GM11168 (cell line): ENCODE measurements around the gene FBXW10.
"Not testable (repeated sequence)": the region's sequence is repeated elsewhere in the genome, so short reads cannot be mapped to it uniquely, and the experiment has no call there.

ENCODE experiments used
- in situ Hi-C: fragments of 300-500 bp; cut with MboI; formaldehyde crosslinking; loops from one replicate; pipeline ENCODE4 v1.12.0; 2022; ENCODE audit warnings: low sequenced_read_pairs; ENCODE audit not compliant: unreplicated experiment

FBXW10 gene

DNA sequence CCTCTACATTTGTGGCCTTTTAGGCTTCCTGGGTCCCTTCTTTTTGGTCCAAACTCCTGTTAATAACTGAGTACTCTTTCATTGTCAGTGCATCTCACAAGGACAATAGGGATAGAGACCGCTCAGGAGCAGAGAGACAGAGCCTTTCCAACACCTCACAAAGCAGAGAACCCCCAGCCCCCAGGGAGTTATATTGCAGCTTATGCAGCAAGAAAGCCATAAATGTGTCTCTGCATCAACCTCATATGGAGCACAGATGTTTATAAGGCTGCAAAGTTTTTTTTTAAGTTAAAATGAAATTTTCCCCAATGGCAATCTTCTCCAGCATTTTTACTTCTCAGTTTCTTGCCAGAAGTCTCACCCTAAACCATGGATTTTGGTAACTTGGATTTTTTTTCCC lies 6.4 kb downstream of the FBXW10 start:
- in situ Hi-C loops: not testable (repeated sequence)

DNA sequence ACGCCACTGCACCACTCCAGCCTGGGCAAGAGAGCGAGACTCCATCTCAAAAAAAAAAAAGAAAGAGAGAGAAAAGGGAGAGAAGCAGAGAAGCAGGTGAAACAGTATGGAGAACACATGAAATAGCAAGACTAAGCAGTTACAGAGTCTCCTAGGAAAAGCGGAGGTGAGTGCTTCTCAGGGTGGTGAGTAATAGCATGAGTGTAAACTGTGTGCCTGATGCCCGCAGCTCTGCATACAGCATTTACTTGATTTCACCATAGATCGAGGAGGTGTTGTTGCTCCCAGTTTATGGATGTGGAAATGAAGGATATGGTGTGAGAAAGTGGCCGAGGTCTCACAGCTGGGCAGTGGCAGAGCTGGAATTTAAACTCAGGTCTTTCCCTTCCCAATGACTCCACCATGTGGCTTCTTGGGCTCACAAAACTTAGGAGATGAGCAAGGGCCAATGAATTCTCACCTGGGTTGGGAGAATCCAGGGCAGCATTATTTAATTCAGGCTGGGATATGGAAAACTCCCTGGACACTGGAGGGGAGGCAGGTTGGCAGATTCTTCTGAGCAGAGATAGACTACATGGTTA lies 10.1 kb downstream of the FBXW10 start:
- in situ Hi-C loops: not testable (repeated sequence)

DNA sequence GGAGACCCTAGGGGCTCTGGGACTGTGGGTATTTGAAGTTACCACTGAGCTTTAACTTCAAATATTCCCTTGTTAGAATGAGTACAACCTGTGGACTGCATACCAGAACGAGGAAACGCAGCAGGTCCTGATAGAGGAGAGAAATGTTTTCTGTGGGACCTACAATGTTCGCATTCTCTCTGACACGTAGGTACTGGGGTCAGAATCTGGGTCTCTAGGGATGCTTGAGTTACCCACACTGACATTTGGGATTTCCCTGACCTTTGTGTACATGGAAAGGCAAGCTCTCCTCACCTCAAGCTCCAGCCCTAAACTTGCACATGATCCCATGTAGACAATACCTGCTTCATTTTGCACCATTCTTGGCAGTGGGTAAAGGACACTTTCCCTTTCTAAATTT lies 12.1 kb downstream of the FBXW10 start:
- in situ Hi-C loops: not testable (repeated sequence)

DNA sequence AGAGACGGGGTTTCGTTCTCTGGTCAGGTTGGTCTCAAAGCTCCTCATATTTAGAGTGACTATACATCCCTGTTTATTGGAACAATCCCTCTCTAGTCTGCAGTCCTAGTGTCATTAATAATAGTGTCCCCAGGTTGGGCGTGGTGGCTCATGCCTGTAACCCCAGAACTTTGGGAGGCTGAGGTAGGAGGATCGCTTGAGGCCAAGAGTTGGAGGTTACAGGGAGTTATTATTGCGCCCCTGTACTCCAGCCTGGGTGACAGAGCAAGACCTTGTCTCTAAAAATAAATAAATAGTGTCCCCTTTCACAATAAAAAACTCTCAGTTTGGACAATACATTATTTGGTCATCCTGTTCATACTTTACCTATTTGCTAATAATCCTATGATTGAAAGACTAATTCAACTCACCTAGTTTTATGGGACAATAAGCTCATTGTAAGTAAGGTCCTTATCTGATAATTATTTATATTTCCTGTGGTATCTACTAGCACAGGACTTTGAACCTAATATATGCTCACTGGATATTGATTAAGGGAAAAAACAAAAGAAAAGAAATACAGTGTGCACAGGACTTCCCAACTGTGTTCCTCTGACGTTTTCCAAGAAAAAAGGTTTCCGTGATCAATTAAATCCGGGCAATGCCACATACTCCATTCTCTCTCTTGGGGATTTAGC lies 13.7 kb downstream of the FBXW10 start:
- in situ Hi-C loops: not testable (repeated sequence)

DNA sequence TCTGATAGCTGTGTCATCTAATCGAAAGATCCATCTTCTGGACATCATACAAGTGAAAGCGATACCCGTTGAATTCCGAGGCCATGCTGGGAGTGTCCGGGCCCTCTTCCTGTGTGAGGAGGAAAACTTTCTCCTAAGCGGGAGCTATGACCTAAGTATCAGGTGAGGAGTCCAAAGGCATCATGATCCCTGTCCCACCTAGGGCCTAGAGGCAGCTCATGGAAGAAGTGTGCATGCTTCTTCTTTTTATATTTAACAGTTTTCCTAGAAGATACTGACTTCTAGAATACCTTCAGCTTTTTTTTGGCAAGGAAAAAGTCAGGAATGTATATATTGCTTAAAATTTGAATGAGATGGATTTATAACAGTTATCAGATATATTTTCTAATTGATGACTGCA lies 14.5 kb downstream of the FBXW10 start:
- in situ Hi-C loops: not testable (repeated sequence)

DNA sequence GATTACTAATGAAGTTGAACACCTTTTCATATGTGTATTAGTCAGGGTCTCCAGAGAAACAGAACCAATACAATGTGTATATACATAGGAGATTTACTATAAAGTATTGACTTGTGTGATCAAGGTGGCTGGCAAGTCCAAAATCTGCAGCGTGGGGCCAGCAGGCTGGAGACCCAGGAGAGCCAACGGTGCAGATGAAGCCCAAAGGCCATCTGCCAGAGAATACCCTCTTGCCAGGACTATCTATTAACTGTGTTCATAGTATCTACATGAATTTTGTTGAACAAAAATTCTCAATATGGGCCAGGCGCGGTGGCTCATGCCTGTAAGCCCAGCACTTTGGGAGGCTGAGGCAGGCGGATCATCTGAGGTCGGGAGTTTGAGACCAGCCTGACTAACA lies 16.4 kb downstream of the FBXW10 start:
- in situ Hi-C loops: not testable (repeated sequence)

DNA sequence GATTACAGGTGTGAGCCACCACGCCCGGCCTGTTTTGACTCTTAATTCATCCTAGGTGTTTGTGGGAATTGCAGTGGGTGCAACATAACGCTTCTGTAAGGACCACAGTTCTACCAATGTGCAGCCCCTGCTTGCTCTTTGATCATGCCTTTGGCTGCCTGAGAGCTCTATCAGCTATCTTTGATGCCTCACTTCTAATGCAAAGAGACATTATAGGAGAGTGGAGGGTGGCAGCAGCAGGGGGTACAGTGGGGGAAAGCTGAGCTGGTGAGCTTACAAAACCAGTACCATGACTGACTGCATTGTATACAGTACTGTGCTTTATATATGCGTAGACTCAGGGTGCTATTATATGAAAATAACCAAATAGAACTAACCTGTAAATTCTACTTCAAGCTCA lies 26.7 kb downstream of the FBXW10 start:
- in situ Hi-C loops: not testable (repeated sequence)

DNA sequence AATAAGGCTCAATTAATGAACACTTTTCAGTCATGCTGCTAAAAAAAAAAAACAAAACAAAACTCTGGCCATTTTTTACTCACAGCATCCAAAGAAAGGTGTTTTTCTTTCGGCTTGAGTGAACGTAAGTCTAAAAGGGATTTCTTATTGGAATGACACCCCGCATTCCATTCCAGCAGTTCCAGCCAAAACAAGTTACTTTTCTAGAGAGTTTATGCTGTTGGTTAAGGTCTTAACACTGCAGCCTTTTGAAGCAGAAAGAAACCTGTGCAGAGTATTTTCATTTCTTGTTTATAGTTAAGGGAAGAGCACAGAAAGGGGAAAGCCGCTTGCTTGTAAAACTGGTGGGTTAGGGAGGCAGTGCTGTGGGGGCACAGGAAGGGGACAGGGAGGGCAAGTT lies 27.2 kb downstream of the FBXW10 start:
- in situ Hi-C loops: not testable (repeated sequence)

DNA sequence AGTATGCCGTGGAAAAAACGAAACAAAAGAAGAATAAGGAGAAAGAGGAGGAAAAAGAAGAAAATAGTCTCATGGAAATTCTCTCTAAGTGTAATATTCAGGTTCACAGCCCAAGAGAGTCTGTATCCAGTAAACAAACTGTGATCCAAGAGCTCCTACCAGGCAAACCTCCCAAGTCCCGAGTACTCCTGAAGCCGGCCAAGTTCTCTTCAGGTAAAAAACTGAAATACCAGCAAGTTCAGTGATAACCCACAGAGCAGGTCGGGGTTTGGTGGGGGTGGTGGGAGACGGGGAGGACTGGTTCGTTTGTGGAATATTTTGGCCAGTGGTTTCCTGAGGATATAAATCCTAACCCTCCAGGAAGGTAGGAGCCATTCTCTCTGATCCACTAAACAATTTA lies 28.6 kb downstream of the FBXW10 start:
- in situ Hi-C loops: no loop called here

DNA sequence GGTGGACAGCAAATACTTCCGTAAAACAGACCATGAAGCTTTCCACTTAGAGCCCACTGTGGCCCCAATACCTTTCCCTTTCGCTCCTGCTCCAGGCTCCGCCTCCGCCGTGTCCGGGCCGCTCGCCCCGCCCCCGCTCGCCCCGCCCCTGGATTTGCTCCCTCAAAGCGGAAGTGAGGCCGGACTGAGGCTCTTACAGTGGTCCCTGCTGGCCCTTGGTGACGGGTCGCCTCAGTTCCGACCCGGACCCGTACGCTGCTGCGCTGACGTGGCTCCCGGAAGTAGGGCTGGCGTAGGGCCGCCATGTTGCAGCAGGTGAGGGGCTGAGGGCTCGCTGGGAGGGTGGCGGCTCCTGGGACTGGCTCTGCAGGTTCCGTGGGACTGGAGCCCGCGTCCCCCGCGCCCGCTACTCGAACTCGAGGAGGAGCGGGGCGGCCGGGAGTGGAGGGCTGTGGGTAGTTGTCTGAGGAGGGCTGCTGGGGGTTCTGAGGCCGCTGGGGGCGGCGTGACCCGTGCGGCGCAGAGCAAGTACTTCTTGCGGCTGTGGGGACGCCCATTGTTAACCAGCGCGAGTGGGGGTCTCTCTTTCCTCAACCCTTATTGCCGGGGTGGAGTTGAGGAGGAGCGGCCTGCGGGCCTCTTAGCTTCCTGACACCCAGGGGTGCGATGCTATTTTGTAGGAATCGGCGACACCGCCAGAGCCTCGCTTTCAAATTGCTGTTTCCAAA lies 37.3 kb downstream of the FBXW10 start, which contains the start of gene TVP23B:
TSS of gene TVP23B (plus strand) at position 193 of the 728 bp plus-strand sequence. CDS start at position 304, 111 bp downstream.
- in situ Hi-C loops: not testable (repeated sequence)

DNA sequence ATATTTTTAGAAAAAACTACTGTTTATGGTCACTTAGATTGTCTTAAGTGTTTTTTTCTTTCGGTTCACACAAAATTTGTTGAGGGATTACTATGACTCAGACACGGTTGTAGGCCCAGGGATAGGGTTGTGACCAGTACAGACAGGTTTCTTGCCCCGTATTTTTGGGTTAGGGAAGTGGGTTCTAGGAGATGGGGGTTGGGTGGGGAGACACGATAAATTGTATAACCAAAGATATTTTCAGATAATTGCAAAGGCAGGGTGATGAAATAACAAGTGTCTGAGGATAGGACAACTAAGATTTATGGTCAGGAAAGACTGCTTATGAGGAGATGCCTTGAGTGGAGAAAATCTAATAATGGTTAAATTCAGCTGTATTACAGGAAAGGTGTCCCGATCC lies 38.0 kb downstream of the FBXW10 start:
- in situ Hi-C loops: not testable (repeated sequence)

DNA sequence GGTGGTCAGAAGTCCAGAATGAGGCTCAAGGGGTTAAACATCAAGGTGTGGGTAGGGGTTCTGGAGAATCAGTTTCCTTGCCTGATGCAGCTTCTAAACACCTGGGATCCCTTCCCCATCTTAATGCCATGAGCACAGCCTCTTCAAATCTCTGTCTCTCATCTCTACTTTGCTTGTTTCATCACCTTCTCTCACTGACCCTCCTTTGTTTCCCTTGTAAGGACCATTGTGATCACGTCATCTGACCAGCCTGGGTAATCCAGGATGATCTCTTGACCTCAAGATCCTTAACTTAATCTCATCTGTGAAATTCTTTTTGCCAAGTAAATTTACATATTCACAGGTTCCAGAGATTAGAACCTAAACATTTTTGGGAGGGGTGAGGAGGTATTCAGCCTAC lies 42.1 kb downstream of the FBXW10 start:
- in situ Hi-C loops: not testable (repeated sequence)

DNA sequence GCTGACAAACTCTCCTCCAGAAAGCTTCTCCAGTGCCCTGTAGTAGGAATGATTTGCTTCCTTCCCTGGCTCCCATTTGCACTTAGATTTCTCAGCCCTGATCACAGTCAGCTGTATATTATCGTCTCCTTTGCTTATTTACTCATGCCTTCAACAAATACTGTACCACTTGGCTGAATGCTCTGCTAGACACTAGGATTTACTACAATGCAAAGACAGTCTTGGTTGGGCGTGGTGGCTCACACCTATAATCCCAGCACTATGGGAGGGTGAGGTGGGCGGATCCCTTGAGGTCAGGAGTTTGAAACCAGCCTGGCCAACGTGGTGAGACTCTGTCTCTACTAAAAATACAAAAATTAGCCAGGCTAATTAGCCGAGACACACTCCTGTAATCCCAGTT lies 43.0 kb downstream of the FBXW10 start:
- in situ Hi-C loops: not testable (repeated sequence)

DNA sequence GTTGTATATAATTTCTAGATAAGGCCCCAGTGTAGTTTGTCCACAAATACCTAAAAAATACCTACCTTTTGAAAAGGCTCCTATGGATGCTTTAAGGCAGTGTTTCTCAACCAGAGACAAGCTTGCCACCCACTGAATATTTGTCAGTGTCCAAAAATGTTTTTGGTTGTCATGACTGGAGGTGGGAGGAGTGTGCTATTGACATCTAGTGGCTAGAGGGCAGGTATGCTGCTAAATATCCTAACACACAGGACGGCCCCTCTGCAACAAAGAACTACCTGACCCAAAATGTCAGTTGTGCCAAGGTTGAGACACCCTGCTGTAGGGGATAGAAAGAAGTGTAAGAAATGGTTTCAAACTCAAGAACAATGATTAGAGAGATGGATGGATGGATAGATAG lies 47.5 kb downstream of the FBXW10 start:
- in situ Hi-C loops: not testable (repeated sequence)

DNA sequence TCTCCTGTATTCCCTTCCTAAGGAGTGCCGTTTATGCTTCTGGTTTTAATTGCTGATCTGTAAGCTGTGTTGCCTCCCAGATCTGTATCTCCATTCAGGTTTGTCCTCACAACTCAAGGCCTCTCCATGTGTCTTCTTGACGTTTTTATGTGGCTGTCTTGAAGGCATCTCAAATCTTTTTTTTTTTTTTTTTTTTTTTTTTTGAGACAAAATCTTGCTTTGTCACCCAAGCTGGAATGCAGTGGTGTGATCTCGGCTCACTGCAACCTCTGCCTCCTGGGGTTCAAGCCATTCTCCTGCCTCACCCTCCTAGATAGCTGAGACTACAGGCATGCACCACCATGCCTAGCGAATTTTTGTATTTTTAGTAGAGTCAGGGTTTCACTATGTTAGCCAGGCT lies 51.0 kb downstream of the FBXW10 start:
- in situ Hi-C loops: not testable (repeated sequence)

DNA sequence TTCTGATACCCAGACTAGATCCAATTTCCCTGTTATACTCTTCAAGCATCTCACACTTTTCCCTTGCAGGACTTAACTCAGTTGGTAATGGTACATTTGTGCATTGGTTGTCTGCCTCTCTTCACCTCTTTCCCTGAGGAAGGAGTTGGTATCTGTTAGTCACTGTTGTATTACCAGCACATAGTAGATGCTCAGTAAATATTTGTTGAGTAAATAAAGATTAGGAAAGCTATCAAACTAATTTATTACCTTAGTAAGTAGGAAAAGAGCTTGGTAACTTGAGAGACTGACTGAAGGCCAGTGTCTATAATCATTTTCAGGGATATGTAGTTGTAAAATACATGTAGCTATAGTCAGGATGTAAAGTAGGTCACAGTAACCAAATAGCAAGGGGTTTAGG lies 53.0 kb downstream of the FBXW10 start:
- in situ Hi-C loops: not testable (repeated sequence)

DNA sequence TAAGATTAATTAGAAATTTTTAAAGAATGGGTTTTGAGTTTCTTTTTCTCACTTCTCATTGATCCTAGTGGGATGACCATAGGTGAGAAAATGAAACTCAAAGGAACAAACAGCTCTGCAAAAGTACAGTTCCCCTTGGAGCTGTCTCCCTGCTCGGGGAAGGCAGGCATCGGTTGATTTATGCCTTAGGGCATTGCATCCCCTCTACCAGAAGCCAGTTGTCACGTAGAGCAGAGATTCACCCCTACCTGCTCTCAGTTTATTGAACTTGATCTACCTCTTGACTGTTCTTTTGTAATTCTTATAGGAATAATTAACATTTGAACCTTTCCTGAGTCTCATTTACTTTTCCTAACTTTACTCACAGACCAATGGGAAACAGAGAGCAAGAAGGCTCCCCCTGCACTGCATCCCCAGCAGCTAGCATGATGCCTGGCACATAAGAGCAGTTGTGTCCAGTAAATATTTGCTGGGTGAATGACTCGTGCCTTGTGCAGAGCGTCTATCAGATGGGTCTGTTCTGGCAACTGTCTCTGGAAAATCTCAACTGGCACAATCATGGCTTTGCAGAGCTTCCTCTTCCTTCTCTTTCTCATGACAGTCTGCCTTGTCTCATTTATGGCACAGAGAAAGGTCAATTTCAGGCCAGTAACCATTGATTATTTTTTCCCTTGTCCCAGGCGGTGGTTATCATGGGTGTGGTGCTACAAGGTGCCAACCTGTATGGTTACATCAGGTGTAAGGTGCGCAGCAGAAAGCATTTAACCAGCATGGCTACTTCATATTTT lies 59.8 kb downstream of the FBXW10 start:
- in situ Hi-C loops: loop anchor here (25.0 kb wide), 1 partner anchor 134 kb away; no protein-coding TSS in a partner anchor

DNA sequence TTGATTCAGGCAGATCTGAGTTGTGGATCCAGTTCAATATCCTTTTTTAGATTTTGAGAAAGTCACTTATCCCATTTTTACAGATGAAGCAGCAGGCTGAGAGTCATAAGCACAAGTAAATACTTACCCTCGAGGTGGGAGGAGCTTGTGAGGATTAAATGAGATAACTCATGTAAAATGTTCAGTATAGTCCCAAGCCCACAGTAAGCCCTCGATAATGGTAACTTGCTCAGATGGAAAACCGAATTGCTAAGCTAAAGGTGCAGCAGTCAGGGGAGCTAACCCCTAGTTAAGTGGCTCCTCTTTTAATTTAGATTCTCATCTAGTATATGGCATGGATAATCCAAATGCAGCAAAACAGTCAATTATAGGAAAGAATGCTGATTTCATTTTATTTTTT lies 72.1 kb downstream of the FBXW10 start:
- in situ Hi-C loops: loop anchor here (25.0 kb wide), 1 partner anchor 121 kb away; no protein-coding TSS in a partner anchor

DNA sequence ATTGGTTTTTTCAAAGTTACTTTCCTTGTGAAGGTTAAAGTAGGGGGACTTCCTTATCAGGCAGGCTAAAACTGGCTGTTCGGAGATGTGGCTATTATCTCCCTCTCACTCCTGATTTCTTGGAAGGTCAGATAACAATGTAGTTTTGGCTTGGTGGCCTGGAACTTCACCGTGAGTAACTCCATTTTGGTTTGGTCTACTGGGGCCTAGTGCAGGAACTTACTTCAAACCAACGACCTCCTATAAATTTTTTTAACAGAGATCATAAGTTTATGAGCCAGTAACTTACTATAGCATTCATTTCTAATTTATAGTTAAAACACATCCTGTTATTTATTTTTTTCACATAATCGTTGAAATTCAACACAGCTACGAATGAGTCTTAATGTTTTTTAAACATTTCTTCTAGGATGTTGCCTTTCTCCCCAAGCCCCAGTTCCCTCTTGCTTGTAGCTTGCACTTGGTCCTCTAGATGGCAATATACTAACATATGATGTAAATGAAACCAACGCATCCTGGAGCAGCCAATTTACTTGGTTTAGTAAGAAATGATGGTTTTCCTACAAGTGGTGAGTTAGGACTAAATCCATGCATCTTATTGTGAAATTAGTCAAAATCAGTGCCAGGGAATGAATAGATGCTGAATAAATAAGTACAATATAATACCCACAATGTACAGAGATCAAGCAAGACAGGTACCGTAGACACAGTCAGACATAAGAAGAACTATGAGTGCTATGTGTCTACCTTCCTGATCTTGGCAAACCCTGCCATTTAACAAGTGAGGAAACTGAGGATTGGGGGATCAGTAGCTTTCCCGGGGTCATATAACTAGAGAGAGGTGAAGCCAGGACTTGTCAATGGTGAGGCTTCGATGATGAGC lies 72.9 kb downstream of the FBXW10 start:
- in situ Hi-C loops: loop anchor here (25.0 kb wide), 1 partner anchor 121 kb away; no protein-coding TSS in a partner anchor
